ENCODE measurements around the gene ANKRD31.

DNA sequence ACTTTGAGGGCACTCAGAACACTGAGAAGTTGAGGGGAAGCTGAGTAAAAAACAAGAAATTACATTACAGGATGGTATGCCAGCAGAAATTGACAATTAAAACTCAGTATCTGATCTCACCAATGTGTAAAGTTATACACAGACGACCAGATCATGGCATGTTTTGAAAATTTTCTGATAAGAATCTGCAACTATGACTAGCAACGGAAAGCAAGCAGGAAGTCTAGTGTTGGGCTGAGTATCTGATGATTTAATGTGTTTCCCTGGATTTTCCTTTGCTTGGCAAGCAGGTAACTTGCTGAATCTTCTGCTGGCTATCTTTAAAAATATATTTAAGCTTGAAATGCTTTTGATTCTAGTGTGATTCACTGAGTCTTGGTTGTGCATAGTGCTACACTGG is 179.1 kb downstream of the ANKRD31 start:
- TF ChIP-seq ELF4 (CRISPR knock-in tag; IDR thresholded peaks at IDR 0.05; ENCODE audit: low read depth) = no peak
- TF ChIP-seq, protein P1, sequence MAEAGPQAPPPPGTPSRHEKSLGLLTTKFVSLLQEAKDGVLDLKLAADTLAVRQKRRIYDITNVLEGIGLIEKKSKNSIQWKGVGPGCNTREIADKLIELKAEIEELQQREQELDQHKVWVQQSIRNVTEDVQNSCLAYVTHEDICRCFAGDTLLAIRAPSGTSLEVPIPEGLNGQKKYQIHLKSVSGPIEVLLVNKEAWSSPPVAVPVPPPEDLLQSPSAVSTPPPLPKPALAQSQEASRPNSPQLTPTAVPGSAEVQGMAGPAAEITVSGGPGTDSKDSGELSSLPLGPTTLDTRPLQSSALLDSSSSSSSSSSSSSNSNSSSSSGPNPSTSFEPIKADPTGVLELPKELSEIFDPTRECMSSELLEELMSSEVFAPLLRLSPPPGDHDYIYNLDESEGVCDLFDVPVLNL (CRISPR knock-in tag; IDR thresholded peaks at IDR 0.05; ENCODE audit: borderline replicate concordance, low read depth) = no peak
- TF ChIP-seq, protein P2, sequence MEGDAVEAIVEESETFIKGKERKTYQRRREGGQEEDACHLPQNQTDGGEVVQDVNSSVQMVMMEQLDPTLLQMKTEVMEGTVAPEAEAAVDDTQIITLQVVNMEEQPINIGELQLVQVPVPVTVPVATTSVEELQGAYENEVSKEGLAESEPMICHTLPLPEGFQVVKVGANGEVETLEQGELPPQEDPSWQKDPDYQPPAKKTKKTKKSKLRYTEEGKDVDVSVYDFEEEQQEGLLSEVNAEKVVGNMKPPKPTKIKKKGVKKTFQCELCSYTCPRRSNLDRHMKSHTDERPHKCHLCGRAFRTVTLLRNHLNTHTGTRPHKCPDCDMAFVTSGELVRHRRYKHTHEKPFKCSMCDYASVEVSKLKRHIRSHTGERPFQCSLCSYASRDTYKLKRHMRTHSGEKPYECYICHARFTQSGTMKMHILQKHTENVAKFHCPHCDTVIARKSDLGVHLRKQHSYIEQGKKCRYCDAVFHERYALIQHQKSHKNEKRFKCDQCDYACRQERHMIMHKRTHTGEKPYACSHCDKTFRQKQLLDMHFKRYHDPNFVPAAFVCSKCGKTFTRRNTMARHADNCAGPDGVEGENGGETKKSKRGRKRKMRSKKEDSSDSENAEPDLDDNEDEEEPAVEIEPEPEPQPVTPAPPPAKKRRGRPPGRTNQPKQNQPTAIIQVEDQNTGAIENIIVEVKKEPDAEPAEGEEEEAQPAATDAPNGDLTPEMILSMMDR (IDR thresholded peaks at IDR 0.05) = no peak
- TF ChIP-seq ZBTB21 (CRISPR knock-in tag; IDR thresholded peaks at IDR 0.05; ENCODE audit: borderline replicate concordance) = no peak
- TF ChIP-seq, protein P3, sequence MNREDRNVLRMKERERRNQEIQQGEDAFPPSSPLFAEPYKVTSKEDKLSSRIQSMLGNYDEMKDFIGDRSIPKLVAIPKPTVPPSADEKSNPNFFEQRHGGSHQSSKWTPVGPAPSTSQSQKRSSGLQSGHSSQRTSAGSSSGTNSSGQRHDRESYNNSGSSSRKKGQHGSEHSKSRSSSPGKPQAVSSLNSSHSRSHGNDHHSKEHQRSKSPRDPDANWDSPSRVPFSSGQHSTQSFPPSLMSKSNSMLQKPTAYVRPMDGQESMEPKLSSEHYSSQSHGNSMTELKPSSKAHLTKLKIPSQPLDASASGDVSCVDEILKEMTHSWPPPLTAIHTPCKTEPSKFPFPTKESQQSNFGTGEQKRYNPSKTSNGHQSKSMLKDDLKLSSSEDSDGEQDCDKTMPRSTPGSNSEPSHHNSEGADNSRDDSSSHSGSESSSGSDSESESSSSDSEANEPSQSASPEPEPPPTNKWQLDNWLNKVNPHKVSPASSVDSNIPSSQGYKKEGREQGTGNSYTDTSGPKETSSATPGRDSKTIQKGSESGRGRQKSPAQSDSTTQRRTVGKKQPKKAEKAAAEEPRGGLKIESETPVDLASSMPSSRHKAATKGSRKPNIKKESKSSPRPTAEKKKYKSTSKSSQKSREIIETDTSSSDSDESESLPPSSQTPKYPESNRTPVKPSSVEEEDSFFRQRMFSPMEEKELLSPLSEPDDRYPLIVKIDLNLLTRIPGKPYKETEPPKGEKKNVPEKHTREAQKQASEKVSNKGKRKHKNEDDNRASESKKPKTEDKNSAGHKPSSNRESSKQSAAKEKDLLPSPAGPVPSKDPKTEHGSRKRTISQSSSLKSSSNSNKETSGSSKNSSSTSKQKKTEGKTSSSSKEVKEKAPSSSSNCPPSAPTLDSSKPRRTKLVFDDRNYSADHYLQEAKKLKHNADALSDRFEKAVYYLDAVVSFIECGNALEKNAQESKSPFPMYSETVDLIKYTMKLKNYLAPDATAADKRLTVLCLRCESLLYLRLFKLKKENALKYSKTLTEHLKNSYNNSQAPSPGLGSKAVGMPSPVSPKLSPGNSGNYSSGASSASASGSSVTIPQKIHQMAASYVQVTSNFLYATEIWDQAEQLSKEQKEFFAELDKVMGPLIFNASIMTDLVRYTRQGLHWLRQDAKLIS (CRISPR knock-in tag; IDR thresholded peaks at IDR 0.05; ENCODE audit: borderline replicate concordance) = no peak
- TF ChIP-seq NR3C1 (CRISPR knock-in tag; conservative IDR thresholded peaks at IDR 0.05; ENCODE audit: low read depth) = no peak
- TF ChIP-seq, protein P4, sequence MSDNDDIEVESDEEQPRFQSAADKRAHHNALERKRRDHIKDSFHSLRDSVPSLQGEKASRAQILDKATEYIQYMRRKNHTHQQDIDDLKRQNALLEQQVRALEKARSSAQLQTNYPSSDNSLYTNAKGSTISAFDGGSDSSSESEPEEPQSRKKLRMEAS (CRISPR knock-in tag; IDR thresholded peaks at IDR 0.05) = no peak
- TF ChIP-seq ATF1 (CRISPR knock-in tag; IDR thresholded peaks at IDR 0.05) = no peak
- TF ChIP-seq, protein P5, sequence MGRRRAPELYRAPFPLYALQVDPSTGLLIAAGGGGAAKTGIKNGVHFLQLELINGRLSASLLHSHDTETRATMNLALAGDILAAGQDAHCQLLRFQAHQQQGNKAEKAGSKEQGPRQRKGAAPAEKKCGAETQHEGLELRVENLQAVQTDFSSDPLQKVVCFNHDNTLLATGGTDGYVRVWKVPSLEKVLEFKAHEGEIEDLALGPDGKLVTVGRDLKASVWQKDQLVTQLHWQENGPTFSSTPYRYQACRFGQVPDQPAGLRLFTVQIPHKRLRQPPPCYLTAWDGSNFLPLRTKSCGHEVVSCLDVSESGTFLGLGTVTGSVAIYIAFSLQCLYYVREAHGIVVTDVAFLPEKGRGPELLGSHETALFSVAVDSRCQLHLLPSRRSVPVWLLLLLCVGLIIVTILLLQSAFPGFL (CRISPR knock-in tag; IDR thresholded peaks at IDR 0.05; ENCODE audit: borderline replicate concordance) = no peak
- TF ChIP-seq FOXP1 (CRISPR knock-in tag; IDR thresholded peaks at IDR 0.05; ENCODE audit: borderline replicate concordance) = no peak
- TF ChIP-seq MYBL2 (CRISPR knock-in tag; IDR thresholded peaks at IDR 0.05) = no peak

All from WTC11 (cell line).